ENCODE results near the gene TNK1.

- TF ChIP-seq, protein P1, sequence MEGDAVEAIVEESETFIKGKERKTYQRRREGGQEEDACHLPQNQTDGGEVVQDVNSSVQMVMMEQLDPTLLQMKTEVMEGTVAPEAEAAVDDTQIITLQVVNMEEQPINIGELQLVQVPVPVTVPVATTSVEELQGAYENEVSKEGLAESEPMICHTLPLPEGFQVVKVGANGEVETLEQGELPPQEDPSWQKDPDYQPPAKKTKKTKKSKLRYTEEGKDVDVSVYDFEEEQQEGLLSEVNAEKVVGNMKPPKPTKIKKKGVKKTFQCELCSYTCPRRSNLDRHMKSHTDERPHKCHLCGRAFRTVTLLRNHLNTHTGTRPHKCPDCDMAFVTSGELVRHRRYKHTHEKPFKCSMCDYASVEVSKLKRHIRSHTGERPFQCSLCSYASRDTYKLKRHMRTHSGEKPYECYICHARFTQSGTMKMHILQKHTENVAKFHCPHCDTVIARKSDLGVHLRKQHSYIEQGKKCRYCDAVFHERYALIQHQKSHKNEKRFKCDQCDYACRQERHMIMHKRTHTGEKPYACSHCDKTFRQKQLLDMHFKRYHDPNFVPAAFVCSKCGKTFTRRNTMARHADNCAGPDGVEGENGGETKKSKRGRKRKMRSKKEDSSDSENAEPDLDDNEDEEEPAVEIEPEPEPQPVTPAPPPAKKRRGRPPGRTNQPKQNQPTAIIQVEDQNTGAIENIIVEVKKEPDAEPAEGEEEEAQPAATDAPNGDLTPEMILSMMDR (IDR thresholded peaks at IDR 0.05; ENCODE audit: poor library complexity): no peak
- TF ChIP-seq EZH2phosphoT487 (IDR thresholded peaks at IDR 0.05; ENCODE audit: low read depth, severe bottlenecking, unreplicated experiment): no peak
- no peak for TF ChIP-seq EZH2 (IDR thresholded peaks at IDR 0.05; ENCODE audit: borderline replicate concordance)
Observed at GRCh38 chr17:7407485-7408251, 26.8 kb downstream of the TNK1 start, which contains the start of gene NLGN2.
